SKM-1 (cell line): ENCODE results near the gene ATXN2L.
"Not testable (repeated sequence)": the region's sequence is repeated elsewhere in the genome, so short reads cannot be mapped to it uniquely, and the experiment has no call there.

Experiments used
- DNase-seq: peaks from one replicate; lab custom pipeline; 2025; ENCODE audit not compliant: unreplicated experiment; lab: John Stamatoyannopoulos, UW

ATXN2L gene, protein sequence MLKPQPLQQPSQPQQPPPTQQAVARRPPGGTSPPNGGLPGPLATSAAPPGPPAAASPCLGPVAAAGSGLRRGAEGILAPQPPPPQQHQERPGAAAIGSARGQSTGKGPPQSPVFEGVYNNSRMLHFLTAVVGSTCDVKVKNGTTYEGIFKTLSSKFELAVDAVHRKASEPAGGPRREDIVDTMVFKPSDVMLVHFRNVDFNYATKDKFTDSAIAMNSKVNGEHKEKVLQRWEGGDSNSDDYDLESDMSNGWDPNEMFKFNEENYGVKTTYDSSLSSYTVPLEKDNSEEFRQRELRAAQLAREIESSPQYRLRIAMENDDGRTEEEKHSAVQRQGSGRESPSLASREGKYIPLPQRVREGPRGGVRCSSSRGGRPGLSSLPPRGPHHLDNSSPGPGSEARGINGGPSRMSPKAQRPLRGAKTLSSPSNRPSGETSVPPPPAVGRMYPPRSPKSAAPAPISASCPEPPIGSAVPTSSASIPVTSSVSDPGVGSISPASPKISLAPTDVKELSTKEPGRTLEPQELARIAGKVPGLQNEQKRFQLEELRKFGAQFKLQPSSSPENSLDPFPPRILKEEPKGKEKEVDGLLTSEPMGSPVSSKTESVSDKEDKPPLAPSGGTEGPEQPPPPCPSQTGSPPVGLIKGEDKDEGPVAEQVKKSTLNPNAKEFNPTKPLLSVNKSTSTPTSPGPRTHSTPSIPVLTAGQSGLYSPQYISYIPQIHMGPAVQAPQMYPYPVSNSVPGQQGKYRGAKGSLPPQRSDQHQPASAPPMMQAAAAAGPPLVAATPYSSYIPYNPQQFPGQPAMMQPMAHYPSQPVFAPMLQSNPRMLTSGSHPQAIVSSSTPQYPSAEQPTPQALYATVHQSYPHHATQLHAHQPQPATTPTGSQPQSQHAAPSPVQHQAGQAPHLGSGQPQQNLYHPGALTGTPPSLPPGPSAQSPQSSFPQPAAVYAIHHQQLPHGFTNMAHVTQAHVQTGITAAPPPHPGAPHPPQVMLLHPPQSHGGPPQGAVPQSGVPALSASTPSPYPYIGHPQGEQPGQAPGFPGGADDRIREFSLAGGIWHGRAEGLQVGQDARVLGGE

DNA sequence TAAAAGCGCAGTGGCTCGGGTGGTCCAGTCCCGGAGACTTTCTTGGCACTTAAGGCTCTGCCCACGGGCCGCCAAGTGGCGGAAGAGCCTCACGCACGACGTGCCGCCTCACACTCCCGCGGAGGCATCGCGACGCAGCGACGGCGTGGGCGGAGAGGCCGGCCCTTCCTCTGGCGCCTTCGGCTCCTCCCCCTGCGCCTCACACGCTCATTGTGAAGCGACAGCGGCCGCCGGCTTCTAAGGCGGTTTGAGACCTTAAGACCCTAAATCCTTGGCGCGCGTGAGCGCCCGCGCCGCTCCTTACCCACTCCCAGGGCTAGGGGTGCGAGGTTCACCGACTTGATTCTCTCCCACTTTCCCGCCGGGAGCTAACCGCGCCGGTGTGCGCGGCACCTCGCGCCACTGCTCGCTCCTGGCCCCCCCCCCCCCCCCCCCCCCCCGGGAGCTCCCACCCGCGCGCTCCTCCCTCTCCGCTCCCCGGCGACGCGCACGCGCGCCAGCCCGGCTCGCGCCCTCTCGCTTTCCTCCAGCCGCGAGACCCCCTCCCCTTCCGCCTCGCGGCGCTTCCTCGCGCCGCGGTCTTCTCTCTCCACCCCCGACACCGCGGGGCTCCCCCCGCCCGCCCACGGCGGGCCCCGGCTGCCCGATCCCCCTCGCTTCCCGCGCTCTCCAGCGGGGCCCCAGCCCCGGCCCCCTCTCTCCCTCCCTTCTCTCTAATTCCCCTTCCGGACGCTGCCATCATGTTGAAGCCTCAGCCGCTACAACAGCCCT lies at the start of gene ATXN2L:
Gene ATXN2L, plus strand, starts transcription at position 480 of the 771 bp plus-strand sequence. Its CDS starts 261 bp downstream, at position 741.
- DNase-seq = peak; percentile 83

DNA sequence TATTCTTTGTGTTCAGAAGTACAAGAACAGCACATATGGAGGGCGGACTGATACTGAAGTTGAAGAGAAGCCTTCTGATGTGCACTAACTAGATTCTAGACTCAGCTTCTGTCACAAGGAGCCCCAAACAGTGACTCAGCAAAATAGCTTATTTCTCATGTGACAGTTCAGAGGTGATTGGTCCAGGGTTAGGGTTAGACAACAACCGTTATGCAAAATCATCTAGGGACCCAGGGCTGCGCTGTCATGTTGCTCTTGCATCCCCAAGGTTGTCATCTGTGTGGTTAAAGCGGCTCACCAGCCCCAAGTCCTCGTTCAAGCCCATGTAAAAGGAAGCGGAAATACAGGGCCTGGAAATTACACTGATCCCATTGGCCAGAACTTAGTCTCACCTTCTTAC lies 41.1 kb upstream of the ATXN2L start:
- DNase-seq = not testable (repeated sequence)

DNA sequence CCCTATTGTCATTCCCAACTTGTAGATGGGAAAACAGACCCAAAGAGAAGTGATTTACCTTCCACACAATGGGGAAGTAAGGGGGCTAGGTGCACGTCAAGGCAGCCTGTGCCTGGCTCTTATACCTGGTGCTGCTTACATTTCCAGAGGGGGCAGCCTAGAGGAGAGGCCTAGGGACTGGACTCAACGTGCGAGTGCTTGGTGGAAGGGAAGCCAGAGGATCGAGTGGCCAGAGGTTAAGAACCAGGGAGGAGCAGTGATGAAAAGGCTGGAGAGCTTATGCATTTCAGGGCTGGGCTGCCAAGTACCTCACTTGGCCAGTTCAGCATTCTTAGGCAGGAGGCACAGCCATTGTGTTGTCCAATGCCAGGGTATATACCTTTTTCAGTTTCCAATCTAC lies 40.4 kb upstream of the ATXN2L start:
- DNase-seq = not testable (repeated sequence)

DNA sequence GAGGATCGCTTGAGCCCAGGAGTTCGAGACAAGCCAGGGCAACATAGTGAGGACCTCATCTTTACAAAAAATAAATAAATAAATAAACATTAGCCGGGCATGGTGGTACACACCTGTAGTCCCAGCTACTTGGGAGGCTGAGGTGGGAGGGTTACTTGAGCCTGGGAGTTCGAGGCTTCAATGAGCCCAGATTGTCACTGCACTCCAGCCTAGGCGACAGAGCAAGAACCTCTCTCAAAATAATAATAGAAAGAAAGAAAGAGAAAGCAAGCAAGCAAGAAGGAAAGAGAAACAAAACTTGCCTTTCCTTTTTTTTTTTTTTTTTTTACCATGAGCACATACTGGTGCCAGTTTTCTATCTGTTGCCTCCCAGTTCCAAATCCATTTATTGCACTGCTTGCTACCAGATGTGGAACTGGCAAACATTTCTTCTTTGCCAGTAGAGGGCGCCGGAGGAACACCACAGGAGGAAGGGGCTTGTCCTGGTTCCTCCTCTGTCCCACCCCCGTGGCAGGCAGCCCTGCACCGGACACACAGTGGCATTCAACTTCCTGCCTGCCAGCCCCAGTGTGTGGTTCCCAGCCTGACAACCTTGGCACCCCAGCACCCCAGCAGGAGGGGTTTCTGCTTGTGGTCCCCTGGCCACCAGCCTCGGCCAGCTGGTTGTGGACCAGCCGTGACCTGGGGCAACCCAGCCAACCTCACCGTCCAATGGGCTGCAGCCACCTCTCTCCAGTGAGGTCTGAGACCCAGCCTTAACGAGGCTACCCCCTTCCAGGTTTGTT lies 20.4 kb upstream of the ATXN2L start:
- DNase-seq = peak; percentile 23

DNA sequence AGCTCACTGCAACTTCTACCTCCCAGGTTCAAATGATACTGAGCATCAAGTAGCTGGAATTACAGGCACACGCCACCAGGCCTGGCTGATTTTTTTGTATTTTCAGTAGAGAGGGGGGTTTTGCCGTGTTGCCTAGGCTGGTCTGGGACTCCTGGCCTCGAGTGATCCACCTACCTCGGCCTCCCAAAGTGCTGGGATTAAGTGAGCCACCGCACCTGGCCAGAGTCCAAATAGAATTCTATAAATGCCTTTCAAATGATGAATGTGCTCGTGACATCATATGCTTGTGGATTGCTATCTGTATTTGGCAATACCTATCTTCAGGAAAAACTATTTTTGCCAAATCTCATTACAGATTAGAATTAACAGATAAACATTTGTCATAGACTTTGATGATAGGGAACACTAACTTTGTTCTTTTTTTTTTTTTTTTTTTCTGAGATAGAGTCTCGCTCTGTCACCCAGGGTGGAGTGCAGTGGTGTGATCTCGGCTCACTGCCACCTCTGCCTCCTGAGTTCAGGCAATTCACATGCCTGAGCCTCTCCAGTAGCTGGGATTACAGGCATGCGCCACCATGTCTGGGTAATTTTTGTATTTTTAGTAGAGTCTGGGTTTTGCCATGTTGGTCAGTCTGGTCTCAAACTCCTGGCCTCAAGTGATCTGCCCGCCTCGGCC lies 15.2 kb upstream of the ATXN2L start:
- not testable (repeated sequence) for DNase-seq

DNA sequence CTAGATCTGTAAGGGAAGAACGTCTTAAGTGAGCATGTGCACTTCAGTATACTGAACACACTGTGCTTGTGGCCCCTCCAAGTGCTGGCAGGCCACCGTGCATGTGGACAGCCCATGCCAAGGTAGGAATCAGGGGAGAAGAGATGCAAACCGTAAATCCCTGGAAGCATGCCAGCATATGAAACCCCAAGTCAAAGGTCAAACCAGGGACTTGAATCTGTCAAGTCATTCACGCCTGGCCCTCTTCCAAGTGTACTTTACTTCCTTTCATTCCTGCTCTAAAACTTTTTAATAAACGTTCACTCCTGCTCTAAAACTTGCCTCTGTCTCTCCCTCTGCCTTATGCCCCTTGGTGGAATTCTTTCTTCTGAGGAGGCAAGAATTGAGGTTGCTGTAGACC lies 2.8 kb upstream of the ATXN2L start:
- DNase-seq = no peak

DNA sequence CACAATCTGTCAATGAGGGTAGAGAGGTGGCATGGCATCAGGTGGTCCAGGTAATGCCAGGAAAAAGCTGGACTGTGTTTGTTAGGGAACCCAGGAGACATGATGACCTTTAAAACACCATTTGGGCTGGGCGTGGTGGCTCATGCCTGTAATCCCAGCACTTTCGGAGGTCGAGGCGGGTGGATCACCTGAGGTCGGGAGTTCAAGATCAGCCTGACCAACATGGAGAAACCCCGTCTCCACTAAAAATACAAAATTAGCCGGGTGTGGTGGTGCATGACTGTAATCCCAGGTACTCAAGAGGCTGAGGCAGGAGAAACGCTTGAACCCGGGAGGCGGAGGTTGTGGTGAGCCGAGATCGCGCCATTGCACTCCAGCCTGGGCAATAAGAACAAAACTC lies 2.3 kb upstream of the ATXN2L start:
- DNase-seq = not testable (repeated sequence)

DNA sequence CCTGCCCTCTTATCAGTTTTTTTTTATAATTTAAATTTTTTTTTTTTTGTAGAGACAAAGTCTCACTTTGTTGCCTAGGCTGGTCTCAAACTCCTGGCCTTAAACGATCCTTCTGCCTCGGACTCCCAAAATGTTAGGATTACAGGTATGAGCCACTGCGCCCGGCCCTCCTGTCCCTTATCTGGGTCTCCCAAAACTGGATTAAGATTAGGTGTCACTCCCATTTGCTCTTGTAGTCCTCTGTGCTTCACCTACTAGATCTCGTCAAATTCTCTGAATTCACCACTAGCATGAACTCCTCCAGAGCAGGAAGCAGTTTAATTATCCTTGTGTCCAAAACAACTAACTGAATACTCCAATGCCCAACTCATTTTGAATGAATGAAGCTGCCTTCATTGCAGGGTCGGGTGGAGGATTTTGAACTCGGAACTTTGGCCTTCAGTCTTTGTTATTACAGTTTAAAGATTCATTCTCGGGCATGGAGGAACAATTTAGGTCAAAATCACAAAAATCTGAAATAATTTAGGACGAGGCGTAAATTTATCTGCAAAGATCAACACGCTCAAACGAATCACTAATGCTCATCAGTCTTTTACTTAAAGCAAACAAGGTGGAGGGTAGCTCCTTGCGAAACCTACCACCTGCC lies 802 bp upstream of the ATXN2L start:
- no peak for DNase-seq

DNA sequence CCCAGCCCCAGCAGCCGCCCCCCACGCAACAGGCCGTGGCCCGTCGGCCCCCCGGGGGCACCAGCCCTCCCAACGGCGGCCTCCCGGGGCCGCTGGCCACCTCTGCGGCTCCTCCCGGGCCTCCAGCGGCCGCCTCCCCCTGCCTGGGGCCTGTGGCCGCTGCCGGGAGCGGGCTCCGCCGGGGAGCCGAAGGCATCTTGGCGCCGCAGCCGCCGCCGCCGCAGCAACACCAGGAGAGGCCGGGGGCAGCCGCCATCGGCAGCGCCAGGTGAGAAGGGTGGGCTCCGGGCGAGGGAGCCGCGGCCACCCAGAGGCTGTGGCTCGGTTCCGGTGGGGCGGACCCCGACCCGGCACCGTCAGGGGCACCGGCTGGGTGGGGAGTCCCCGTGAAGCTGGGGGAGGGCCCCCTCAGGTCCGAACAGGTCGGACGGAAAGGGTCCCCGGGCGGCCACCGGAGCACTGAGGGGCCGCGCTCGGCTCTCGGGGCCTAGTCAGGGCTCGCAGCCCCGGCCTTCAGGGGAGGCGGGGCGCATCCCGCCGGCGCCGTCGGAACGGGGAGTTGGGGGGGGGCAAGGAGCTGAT lies 583 bp downstream of the ATXN2L start:
- DNase-seq = no peak

DNA sequence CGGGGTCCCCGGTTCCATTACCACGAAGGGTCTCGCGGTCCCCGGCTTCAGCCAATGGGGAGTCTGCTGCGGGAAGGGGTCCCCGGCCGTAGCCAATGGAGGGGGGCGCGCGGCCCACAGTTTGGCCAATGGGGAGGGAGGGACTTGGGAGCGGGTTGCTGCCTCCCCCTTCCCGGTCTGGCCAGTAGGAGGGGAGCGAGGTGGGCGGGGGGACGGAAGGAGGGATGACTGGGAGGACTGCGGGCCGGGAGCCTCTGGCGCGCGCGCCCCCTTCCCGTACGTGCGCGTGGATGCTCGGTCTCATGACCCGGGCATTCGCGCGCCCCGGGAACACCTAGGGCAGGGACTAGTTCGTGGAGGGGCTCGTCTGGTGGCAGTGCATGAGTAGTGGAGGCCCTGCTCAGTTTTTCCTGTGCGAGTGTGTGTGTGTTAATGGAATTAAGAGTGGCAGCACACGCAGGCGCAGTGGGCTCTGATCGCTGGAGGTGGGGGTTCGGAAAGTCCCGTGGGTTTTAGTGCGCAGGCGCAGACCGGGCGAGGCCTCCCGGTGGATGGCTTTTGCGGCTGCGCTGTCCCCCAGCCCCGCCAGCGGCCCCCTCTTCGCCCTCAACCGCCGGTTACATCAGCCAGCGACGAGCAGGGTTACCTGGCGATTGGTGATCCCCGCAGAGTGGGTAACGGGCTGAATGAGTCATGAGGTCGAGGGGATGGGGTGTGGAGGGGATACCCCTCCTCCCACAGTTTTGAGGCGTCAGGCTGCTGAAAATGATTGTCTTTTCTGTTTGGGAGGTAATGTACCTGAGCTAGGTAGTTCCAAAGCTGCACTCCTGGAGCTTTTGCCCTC lies 1.3 kb downstream of the ATXN2L start:
- peak; percentile 98 for DNase-seq

DNA sequence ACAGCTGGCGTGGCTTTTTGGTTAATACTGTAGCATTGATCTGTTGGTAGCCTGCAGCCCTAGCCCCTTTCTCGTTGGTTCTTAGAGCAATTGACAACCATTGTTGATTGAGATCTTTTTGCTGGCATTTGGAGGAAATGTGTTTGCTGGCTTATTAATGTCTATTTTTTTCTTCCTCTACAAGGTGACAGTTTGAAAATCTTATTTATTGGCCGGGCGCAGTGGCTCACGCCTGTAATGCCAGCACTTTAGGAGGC lies 1.8 kb downstream of the ATXN2L start:
- DNase-seq = no peak

DNA sequence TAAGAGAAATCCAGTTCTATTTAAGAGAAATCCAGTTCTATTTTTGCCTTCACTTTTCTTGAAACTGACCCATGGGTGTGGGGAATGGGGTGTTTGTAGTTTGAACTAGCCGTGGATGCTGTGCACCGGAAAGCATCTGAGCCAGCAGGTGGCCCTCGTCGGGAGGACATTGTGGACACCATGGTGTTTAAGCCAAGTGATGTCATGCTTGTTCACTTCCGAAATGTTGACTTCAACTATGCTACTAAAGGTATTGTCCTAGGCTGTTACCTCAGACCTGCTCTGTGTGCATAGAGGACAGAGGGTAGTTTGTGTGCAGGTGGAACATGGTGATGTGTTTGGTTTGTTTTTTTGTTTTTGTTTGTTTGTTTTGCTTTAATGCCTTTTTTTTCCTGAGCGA lies 3.3 kb downstream of the ATXN2L start:
- DNase-seq = no peak

DNA sequence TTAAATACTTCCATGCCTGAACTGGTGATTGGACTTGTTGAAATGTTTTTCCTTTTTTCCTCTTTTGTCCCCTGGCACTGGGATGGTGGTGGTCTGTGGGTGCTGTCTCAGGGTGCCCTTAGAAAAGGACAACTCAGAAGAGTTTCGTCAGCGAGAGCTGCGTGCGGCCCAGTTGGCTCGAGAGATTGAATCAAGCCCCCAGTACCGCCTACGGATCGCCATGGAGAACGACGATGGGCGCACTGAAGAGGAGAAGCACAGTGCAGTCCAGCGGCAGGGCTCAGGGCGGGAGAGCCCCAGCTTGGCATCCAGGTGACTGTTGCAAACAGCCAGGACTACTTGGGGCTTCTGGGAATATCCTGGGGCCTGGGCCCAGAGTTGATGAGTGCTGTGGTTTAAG lies 6.9 kb downstream of the ATXN2L start:
- no peak for DNase-seq

DNA sequence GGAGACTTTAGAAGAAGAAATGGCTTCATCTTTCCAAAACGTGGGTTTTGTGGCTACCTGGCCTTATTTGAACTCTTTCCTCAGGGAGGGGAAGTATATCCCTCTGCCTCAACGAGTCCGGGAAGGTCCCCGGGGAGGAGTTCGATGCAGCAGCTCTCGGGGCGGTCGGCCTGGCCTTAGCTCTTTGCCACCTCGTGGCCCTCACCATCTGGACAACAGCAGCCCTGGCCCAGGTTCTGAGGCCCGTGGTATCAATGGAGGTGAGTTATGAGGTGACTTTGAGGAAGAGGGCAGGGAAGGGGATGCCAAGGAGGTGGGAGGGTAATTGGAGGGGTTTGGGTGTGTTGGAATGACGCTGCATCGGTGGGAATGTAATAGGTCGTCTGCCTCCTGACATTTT lies 7.7 kb downstream of the ATXN2L start:
- no peak for DNase-seq

DNA sequence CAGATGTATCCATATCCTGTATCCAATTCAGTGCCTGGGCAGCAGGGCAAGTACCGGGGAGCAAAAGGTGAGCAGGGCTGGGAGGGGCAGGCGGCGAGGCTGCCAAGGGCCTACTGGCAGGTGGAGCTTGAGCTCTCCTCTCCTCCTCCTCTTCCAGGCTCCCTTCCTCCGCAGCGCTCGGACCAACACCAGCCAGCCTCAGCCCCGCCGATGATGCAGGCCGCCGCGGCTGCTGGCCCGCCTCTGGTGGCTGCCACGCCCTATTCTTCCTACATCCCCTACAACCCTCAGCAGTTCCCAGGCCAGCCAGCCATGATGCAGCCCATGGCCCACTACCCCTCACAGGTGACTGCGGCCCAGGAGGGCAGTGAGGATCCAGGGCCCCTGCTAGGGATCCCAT lies 11.6 kb downstream of the ATXN2L start:
- DNase-seq = no peak

DNA sequence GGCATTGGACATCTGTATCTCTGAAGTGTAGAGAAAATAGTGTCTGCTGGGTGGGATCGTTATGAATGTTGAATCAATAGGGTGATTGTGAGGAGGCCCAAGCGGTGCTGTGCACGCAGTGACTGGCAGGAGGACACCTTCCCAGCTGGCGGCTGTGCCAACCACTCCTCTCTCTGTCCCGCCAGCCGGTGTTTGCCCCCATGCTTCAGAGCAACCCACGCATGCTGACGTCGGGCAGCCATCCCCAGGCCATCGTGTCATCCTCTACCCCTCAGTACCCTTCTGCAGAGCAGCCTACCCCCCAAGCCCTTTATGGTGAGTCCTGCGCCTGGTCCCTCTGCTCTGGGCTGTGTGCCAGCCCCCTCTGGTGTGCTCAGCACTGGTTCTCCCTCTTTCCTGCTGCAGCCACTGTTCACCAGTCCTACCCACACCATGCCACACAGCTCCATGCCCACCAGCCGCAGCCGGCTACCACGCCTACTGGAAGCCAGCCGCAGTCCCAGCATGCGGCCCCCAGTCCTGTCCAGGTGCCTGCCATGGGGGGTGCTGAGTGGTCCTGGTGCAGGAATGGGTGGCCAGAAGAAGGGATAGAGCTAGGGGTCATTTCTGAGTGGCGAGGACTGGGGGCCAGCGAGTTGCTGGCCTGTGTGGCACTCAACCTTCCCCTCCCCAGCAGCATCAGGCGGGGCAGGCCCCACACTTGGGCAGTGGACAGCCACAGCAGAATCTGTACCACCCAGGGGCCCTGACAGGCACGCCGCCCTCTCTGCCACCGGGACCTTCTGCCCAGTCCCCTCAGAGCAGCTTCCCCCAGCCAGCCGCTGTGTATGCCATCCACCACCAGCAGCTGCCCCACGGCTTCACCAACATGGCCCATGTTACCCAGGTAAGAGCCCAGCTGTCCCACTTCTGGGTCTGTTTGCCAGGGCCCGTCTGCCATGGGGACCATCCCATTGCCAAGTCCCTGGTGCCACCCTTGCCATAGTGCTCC lies 12.4 kb downstream of the ATXN2L start:
- DNase-seq = no peak
